NB4 (cell line): ENCODE results near the gene ITGB3BP.

Experiments
- MAX ChIP-seq: IDR thresholded peaks from 2 replicates; pipeline ENCODE4 v1.6.1; 2011; ENCODE audit warnings: low read depth, low read length
- POLR2A ChIP-seq: IDR thresholded peaks from 2 replicates; pipeline ENCODE4 v1.6.1; 2011; ENCODE audit warnings: mild to moderate bottlenecking; ENCODE audit not compliant: insufficient read length; ENCODE audit errors: extremely low read depth
- TF ChIP-seq, protein P1 (sequence below): IDR thresholded peaks from one replicate; pipeline ENCODE4 v1.5.1; 2012; ENCODE audit warnings: low read depth, low read length

- TF ChIP-seq, protein P1, sequence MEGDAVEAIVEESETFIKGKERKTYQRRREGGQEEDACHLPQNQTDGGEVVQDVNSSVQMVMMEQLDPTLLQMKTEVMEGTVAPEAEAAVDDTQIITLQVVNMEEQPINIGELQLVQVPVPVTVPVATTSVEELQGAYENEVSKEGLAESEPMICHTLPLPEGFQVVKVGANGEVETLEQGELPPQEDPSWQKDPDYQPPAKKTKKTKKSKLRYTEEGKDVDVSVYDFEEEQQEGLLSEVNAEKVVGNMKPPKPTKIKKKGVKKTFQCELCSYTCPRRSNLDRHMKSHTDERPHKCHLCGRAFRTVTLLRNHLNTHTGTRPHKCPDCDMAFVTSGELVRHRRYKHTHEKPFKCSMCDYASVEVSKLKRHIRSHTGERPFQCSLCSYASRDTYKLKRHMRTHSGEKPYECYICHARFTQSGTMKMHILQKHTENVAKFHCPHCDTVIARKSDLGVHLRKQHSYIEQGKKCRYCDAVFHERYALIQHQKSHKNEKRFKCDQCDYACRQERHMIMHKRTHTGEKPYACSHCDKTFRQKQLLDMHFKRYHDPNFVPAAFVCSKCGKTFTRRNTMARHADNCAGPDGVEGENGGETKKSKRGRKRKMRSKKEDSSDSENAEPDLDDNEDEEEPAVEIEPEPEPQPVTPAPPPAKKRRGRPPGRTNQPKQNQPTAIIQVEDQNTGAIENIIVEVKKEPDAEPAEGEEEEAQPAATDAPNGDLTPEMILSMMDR, result no peak
- TF ChIP-seq POLR2A (no peak), MAX (no peak)
Observed at GRCh38 chr1:63498106-63498505, 24.9 kb downstream of the ITGB3BP start.
